Astrocyte (in vitro differentiated cells and primary cell): ENCODE results near the gene RDH13.

ENCODE experiments used
- EZH2 ChIP-seq: IDR thresholded peaks from 2 replicates; pipeline ENCODE4 v1.6.1; 2012; ENCODE audit warnings: mild to moderate bottlenecking, low read length, inconsistent platforms; ENCODE audit not compliant: insufficient read depth
- TF ChIP-seq, protein P1 (sequence below): IDR thresholded peaks from 2 replicates; pipeline ENCODE4 v1.5.1; 2011; ENCODE audit warnings: low read depth, mild to moderate bottlenecking, inconsistent platforms, low read length, moderate library complexity; ENCODE audit not compliant: insufficient read depth

DNA sequence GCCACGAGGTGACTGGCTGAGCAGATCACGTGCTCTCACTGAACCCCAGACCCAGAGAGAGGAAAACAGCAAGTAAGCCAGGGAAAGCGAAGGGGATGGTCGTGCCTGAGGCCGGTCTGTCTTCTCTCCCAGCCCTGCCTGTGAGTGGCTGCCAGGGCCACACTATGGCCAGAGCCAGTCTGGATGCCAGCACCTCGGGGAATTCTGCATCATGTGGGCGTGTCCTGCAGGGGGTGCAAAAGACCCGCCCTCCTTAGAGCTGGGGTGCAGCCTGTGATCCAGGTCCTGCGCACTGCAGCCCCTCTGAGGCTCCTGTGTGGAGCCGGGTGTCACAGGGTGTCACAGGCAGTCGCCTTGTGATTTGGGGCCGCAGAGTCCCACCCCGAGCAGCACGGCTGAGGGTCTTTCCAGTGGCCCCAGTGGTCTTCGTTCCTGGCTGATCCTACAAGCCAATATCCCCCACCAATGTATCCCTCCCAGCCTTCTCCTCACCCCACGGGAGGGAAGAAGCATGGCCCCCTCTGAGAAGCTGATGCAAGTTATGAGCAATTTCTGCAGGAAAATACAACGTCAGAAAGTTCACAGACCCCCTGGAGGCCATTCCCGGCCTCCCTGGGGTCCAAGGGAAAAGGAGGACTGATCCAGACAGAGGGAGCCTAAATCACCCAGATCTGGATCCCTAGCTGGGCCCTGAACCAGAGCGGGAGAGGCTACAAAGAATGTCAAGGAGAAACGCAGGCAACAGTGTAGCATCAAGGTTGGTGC lies 46.8 kb upstream of the RDH13 start:
- no peak for TF ChIP-seq EZH2
- TF ChIP-seq, protein P1, sequence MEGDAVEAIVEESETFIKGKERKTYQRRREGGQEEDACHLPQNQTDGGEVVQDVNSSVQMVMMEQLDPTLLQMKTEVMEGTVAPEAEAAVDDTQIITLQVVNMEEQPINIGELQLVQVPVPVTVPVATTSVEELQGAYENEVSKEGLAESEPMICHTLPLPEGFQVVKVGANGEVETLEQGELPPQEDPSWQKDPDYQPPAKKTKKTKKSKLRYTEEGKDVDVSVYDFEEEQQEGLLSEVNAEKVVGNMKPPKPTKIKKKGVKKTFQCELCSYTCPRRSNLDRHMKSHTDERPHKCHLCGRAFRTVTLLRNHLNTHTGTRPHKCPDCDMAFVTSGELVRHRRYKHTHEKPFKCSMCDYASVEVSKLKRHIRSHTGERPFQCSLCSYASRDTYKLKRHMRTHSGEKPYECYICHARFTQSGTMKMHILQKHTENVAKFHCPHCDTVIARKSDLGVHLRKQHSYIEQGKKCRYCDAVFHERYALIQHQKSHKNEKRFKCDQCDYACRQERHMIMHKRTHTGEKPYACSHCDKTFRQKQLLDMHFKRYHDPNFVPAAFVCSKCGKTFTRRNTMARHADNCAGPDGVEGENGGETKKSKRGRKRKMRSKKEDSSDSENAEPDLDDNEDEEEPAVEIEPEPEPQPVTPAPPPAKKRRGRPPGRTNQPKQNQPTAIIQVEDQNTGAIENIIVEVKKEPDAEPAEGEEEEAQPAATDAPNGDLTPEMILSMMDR: no peak
